Small intestine (tissue), 16 donors: Measurements from ENCODE around the gene OTOGL. TPM values are rescaled to one million over a fixed set of nuclear protein-coding genes. Genes with fewer than 3 reads are reported as not detected.

Source experiments
- DNase-seq, 2 donors: peaks; one replicate each; pipeline versions ENCODE4 v3.0.0 to v3.0.0-alpha.2; 2013
- FAIRE-seq: peaks from 2 replicates; lab custom pipeline; 2012; peaks lifted over from hg19 to GRCh38; lab: Jason Lieb, UNC
- H3K27ac ChIP-seq, 3 donors: one replicate each; pipeline ENCODE4 v1.5.1; 2013; ENCODE audit warnings: low read length in 2 of 3, mild to moderate bottlenecking in 2 of 3, control low read depth in 1 of 3, inconsistent platforms in 1 of 3, low read depth in 1 of 3, moderate library complexity in 1 of 3
- H3K27me3 ChIP-seq, 3 donors: one replicate each; pipeline ENCODE4 v1.6.1; 2013; ENCODE audit warnings: low read length in 3 of 3, inconsistent platforms in 1 of 3; ENCODE audit not compliant: control insufficient read depth in 3 of 3, insufficient read depth in 3 of 3
- H3K36me3 ChIP-seq, 3 donors: one replicate each; pipeline ENCODE4 v1.6.1; 2013; ENCODE audit warnings: low read length in 3 of 3, inconsistent platforms in 1 of 3, low read depth in 1 of 3, mild to moderate bottlenecking in 1 of 3, moderate library complexity in 1 of 3; ENCODE audit not compliant: control insufficient read depth in 3 of 3, insufficient read depth in 2 of 3
- H3K4me1 ChIP-seq, 3 donors: one replicate each; pipeline ENCODE4 v1.6.1; 2013; ENCODE audit warnings: low read length in 2 of 3, inconsistent platforms in 1 of 3, low read depth in 1 of 3, mild to moderate bottlenecking in 1 of 3, moderate library complexity in 1 of 3; ENCODE audit not compliant: control insufficient read depth in 3 of 3, insufficient read depth in 2 of 3
- H3K4me3 ChIP-seq, 3 donors: one replicate each; pipeline ENCODE4 v1.5.1; 2013; ENCODE audit warnings: low read length in 3 of 3, control low read depth in 1 of 3, inconsistent platforms in 1 of 3, low read depth in 1 of 3, mild to moderate bottlenecking in 1 of 3, moderate library complexity in 1 of 3
- H3K9me3 ChIP-seq, 2 donors: one replicate each; pipeline ENCODE4 v1.6.1; 2013; ENCODE audit warnings: low read depth in 1 of 2, low read length in 1 of 2; ENCODE audit not compliant: control insufficient read depth in 2 of 2, insufficient read depth in 1 of 2
- WGBS, 3 donors: extraction: QIAGEN DNeasy Blood & Tissue Kit; methylation state at CpG; one replicate each; pipeline ENCODE4 v1.1.7; 2013; 5-methylcytosine and 5-hydroxymethylcytosine counted together
- long read RNA-seq, 10 donors: transcript quantifications; one replicate each; lab custom pipeline, GENCODE V29; 2026
- polyA plus RNA-seq, 4 donors: library from polyadenylated mRNA; stranded (reverse) in 3 of 4; unstranded in 1 of 4; fragments of 200-250 nt in 3 of 4; fragments of 120-200 nt in 1 of 4; gene quantifications; one replicate each; pipeline versions ENCODE4 v1.2.1 to v1.2.3, GENCODE V29; 2013
- donor health status: healthy with polysubstance abuse.
- donor health status: control.
- donor health status: control.
- donor health status: Bipolar disorder and iron deficiency.
- donor health status: healthy.

The OTOGL gene, protein sequence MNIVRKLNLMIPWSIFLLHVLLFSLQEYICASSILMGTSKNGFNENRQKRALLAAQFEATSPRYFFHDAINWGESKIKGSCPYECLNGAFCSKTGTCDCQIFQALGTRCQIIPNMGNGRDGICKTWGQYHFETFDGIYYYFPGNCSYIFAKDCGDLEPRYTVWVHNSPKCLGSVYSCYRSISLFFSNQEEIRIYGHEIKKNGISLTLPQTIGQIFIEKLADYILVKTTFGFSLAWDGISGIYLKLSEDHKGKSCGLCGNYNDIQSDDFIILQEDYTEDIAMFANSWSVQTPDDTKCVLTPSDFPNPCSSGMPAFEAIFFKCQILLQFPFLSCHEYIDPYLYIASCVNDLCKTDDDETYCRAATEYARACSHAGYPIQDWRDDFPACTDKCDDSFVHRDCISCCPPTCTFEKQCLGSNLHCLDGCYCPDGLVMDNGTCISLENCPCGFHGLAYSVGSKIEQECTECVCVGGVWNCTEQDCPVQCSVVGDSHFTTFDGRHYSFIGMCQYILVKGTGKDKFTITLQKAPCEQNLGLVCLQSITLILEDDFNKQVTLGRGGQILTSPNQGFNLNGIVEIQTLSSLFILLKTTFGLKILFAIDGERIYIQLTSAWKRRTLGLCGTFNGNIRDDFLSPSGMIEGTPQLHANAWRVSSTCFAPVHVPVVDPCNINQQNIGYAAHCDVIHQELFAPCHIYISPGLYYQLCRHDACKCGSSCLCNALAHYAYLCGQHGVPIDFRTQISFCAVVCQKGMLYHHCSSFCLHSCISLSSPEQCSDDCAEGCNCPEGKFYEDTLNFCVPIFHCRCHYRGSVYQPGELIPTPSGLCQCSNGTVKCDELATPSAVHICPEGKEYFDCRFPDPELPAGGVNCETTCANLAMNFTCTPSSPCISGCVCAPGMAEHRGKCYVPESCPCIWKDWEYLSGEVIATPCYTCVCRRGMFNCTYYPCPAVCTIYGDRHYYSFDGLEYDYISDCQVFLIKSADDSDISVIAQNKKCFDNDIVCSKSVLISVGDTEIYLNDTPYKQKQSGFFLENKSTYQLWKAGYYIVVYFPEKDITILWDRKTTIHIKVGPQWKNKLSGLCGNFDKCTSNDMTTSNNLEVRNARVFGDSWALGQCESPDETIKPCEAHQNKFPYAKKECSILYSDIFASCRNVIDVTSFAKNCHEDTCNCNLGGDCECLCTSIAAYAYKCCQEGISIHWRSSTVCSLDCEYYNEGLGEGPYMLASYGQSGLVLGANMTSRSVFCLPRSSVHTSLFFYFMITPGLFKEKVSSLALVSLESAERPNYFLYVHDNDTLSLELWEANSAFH (N-terminal part only)
- under 1 TPM in 2 of 4 donors, not detected in 2; 0.09 to 0.44 TPM for polyA plus RNA-seq
- long read RNA-seq, donor 1 = 0 reads
- long read RNA-seq, donor 2 = 0 reads
- long read RNA-seq, donor 3 = 0 reads
- long read RNA-seq, donor 4 = 0 reads
- long read RNA-seq, donor 5 = 0 reads
- long read RNA-seq, donor 6 = 0 reads
- long read RNA-seq, donor 7 = 0 reads
- long read RNA-seq, donor 8 = 0 reads
- long read RNA-seq, donor 9 = 0 reads
- long read RNA-seq, donor 10 = 0 reads

DNA sequence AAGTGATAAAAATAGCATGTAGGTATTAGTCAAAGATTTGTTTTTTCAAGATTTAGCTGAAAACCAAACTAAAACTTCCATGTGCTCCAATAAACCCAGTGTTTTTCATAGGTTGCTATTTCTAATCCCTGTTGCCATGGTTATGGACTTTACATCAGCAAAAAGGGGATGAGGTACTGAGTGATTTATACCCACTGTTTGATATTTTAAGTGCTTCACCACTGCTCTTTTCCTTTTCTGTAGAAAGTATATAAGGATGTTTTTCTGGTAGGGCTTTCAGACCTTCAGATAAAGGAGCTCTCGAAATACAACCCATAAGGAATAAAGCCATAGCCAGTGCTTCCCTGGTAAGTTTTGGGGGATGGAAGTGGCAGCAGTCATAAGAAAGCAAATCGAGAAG is at the start of gene OTOGL:
Gene OTOGL (plus strand): TSS at position 279 of the 400 bp plus-strand sequence. CDS start 109,895 bp downstream, outside the sequence.
- WGBS, 3 donors = 66 to 86% (median 66%) methylated on average over 2 of the region's 2 CpGs
- H3K9me3 ChIP-seq = no peaks in the 10 kb centered on the region
- FAIRE-seq (no peak), DNase-seq (no peak)
- no peaks in the 10 kb centered on the region for H3K36me3 ChIP-seq
- no peak within 1 kb of the TSS for H3K27ac ChIP-seq
- H3K4me3 ChIP-seq = no peak within 1 kb of the TSS
- H3K27me3 ChIP-seq = no peaks in the 10 kb centered on the region
- H3K4me1 ChIP-seq = no peaks in the 10 kb centered on the region

DNA sequence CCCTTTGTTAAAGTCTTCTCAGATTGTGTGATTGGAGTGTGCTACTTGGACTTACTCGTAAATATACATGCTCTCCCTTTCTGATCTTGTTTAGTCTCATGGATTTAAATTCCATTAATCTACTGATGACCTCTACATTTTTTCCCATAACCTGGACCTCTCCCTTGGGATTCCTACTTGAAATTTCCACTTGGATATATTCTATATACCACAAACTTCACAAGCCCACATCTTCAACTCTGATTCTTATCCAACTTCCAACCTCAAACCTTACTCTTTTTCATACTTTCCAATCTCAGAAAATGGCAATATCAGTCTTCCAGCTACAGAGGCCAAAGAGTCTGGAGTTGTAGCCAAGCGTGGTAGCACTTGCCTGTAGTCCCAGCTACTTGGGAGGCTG is 49.1 kb upstream of the OTOGL start:
- Histone ChIP-seq H3K27me3 (no peaks in the 10 kb centered on the region), H3K36me3 (no peaks in the 10 kb centered on the region), H3K27ac (no peak overlapping the region), H3K4me1 (no peaks in the 10 kb centered on the region), H3K4me3 (no peak overlapping the region), H3K9me3 (no peaks in the 10 kb centered on the region)
- FAIRE-seq (no peak), DNase-seq (no peak)
- WGBS, 3 donors = 68 to 78% (median 75%) methylated on average over 2 of the region's 2 CpGs

DNA sequence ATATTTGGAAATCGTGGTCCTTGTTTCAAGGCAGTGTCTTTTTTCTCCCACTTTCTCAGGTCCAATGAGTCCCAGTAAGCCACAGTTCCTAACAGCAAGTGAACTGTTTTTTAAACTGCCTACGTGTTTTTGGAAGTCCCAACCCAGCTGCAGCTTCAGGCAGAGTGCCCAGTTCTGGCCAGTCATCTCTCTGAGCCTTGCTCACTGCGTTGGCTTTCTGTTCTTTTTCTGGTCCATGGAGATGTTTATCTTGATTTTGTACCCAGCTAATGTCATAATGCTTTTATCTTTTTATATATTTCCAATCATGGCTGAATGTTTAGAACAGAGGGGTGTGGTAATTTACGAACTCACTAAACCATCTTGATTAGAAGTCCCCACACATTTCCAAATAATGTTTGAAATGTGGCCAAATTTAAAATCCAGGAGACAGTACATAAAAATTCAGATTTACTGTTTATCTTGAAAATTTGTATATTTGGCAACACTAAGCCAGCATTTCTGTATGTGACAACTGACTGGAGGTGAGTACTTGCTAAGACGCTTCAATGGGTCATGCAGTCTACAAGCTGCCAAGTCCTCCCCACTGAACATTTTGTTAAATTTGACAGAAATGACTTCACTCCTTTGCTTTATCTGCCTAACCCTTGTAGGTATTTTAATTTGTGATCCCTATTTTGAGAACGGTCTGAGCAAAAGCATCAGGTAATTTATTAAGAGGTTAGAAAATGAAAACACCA is 46.1 kb upstream of the OTOGL start:
- no peaks in the 10 kb centered on the region for H3K36me3 ChIP-seq
- no peak overlapping the region for H3K4me3 ChIP-seq
- DNase-seq = no peak
- no peaks in the 10 kb centered on the region for H3K9me3 ChIP-seq
- no peak for FAIRE-seq
- no peaks in the 10 kb centered on the region for H3K4me1 ChIP-seq
- H3K27ac ChIP-seq = no peak overlapping the region
- WGBS, 3 donors = 58 to 67% (median 65%) methylated on average over 6 of the region's 6 CpGs
- H3K27me3 ChIP-seq = no peaks in the 10 kb centered on the region

DNA sequence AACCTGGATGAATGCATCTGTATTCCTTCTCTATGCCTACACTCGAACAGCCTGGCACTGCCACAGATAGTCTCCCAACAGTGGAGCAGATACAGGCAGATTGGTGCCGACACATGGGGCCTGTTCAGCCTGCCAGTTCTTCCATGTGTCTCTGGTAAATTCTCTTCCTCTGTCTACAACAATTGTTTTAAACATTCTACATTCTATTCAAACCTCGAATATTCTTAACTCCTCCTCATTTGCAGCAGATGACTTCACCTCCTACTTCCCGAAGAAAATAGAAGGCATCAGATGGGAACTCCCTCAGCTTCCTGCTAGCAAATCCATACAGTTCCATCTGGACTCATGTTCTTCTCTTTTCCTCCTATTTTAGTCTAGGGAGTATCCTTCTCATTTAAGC is 43.1 kb upstream of the OTOGL start:
- Histone ChIP-seq H3K27ac (no peak overlapping the region), H3K4me3 (no peak overlapping the region), H3K36me3 (no peaks in the 10 kb centered on the region), H3K4me1 (no peaks in the 10 kb centered on the region), H3K27me3 (no peaks in the 10 kb centered on the region), H3K9me3 (no peaks in the 10 kb centered on the region)
- 80 to 85% (median 83%) methylated on average over 4 of the region's 4 CpGs for WGBS, 3 donors
- FAIRE-seq (no peak), DNase-seq (no peak)

DNA sequence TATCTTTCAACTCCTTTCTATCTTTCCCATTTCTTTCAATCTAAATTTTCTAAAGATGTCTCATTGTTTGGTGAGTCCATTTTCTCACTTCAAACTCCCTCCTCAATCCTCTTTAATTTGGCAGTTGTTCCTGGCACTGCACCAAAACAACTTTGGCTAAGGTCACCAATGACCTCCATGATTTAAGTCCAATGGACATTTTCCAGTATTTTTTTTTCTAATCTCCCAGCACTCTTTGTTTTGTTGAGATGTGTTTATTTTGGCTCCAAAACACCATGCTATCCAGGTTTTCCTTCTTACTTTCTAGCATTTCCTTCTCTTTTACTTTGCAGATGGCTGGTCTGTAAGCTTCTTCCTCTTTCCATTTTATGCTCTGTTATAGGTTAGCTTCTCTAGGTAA is 42.5 kb upstream of the OTOGL start:
- FAIRE-seq (no peak), DNase-seq (no peak)
- no peak overlapping the region for H3K27ac ChIP-seq
- no peaks in the 10 kb centered on the region for H3K9me3 ChIP-seq
- H3K4me3 ChIP-seq = no peak overlapping the region
- H3K27me3 ChIP-seq = no peaks in the 10 kb centered on the region
- H3K36me3 ChIP-seq = no peaks in the 10 kb centered on the region
- H3K4me1 ChIP-seq = no peaks in the 10 kb centered on the region

DNA sequence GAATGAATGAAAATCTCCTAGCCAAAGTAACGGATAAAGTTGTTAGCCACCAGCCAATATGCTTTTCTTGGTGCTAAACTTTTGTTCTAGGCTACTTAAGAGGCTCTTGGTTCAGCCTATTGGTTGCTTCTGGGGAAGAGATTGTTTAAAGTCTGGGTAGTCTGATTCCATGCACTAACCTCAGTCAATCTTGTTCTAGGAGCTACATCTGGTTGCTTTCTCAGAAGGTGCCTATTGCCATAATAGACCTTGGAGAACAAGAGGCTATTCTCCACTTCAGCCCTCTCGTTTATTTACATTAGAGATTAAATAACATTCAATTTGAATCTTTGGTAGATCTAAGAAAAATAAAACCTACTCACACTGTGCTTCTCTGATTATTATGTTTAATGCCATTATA is 40.8 kb upstream of the OTOGL start:
- DNase-seq (no peak), FAIRE-seq (no peak)
- Histone ChIP-seq H3K9me3 (no peaks in the 10 kb centered on the region), H3K27me3 (no peaks in the 10 kb centered on the region), H3K27ac (no peak overlapping the region), H3K36me3 (no peaks in the 10 kb centered on the region), H3K4me1 (no peaks in the 10 kb centered on the region), H3K4me3 (no peak overlapping the region)
- 62 to 75% (median 69%) methylated on average over 2 of the region's 2 CpGs for WGBS, 3 donors

DNA sequence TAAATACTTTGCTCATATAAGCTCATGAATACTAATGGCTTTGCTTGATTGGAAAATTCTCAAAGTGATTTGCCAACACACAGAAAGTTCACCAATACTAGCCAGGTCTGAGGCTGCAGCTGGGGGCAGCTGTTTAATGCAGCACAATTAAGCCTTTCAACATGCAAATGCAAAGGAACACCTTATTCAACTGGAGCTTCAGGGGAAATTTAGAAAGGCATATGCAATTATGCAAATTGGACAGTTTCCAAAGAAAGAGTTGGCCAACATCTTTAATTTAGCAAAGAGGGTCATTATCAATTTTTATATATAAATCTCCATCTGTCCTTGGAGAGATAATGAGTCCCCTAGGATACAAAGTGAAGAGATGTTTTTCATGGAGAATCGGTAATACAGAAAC is 40.2 kb upstream of the OTOGL start:
- H3K4me3 ChIP-seq = no peak overlapping the region
- H3K9me3 ChIP-seq = no peaks in the 10 kb centered on the region
- H3K36me3 ChIP-seq = no peaks in the 10 kb centered on the region
- H3K27me3 ChIP-seq = no peaks in the 10 kb centered on the region
- no peak for FAIRE-seq
- no peak for DNase-seq
- H3K27ac ChIP-seq = no peak overlapping the region
- WGBS, 3 donors = 74 to 89% (median 81%) methylated on average over 1 of the region's 1 CpG
- H3K4me1 ChIP-seq = no peaks in the 10 kb centered on the region
